Activated CD8-positive, alpha-beta memory T cell treated with anti-CD3 and anti-CD28 coated beads, Interleukin-2, amount 10 ng/mL, durations not matched to agents 7 days and 5 days (primary cell): ENCODE measurements around the gene PCGF1. TPM values are rescaled to one million over a fixed set of nuclear protein-coding genes. Genes with fewer than 3 reads are reported as not detected.

ENCODE experiments used
- ATAC-seq: fragments of 150-1000 bp; cut with Tn5 transposase; one replicate; pipeline ENCODE4 v1.10.0; 2021; ENCODE audit warnings: moderate library complexity
- CTCF ChIA-PET: fragments of 350-600 bp; sonication (Branson Sonifier 250); formaldehyde crosslinking; loops from one replicate; lab custom pipeline; 2021; ENCODE audit warnings: antibody characterized with exemption; lab: Charles Lee
- DNase-seq: peaks from one replicate; pipeline ENCODE4 v3.0.0-alpha.2; 2020
- H3K27ac Mint-ChIP-seq: one replicate; pipeline ENCODE4 v1.8.0; 2021; ENCODE audit warnings: mild to moderate bottlenecking, mixed read lengths
- H3K27me3 Mint-ChIP-seq: one replicate; pipeline ENCODE4 v1.8.0; 2021; ENCODE audit warnings: mixed read lengths
- H3K36me3 Mint-ChIP-seq: one replicate; pipeline ENCODE4 v1.8.0; 2021; ENCODE audit warnings: mild to moderate bottlenecking, mixed read lengths
- H3K4me1 Mint-ChIP-seq: one replicate; pipeline ENCODE4 v1.8.0; 2021; ENCODE audit warnings: mixed read lengths
- H3K4me3 Mint-ChIP-seq: one replicate; pipeline ENCODE4 v1.8.0; 2021; ENCODE audit warnings: mild to moderate bottlenecking, moderate library complexity, mixed read lengths
- H3K9me3 Mint-ChIP-seq: one replicate; pipeline ENCODE4 v1.8.0; 2022; ENCODE audit warnings: low read depth, mixed read lengths
- total RNA-seq, 2 experiments: library from RNA; stranded (reverse); gene quantifications; one replicate each; pipeline ENCODE4 v1.2.3, GENCODE V29; 2021

Gene PCGF1
- total RNA-seq, 2 experiments from 2014 or later = 15.5 to 34.0 TPM

DNA sequence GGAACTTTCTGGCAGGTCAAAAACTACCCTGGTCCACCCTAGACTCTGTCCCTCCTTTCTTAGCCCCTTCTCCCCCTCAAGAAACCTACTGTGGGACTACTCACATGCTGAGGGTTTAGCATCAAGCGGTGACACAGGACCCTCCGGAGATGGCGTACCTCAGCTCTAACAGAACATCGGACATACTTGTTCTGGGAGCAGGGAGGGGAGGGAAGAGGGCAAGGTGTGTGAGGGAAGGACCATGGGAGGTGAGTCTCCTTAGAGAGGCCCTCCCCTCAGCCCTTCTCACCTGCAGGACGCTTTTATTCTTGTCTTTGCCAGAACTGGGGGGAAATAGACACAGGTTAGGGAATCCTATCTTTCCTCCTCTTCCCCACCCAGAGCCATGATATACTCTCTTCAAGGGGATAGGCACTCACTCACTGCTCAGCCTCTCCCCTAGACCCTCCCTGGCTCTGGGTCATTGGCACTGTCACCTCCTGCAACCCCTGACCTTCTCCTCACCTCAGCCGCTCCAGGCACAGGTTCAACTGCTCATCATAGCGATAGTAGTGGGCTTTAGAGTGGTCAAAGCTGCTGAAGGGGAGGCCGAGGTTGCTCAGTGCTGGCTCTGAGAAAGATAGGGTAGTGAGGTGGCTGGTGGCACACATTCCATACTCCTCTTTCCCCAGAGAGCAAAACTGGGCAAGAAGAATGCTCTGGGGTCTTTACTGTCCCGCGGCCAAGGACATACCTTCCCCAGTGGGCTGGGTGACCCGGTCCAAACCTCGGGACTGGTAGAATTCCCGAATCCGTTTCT is 1.8 kb downstream of the PCGF1 start:
- H3K9me3 Mint-ChIP-seq = no peaks in the 10 kb centered on the region
- H3K27me3 Mint-ChIP-seq = peaks cover 24% of the 10 kb centered on the region

DNA sequence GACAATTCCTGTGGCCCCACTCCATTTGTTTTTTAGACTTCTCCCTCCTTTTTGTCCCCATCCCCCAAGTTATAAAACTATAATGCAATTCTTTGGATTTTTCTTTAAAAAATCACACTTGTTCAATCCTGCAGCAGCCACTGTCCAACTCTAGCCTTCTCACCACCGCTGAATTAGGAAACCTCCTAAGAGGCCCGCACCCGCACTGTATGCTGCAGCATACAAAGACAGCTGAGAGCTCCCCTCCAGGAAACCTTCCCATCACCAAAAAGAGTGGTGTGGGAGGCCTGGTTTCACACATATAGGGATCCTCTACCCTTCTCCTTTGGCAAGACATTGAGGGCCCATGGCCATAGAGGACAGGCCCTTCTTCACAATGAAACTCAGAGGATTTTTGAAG is 2.9 kb downstream of the PCGF1 start:
- Mint-ChIP-seq H3K4me1 (peaks cover 52% of the 10 kb centered on the region), H3K27me3 (peaks cover 32% of the 10 kb centered on the region), H3K27ac (no peak overlapping the region), H3K4me3 (no peak overlapping the region), H3K9me3 (no peaks in the 10 kb centered on the region), H3K36me3 (peaks cover 10% of the 10 kb centered on the region)
- CTCF ChIA-PET = interaction anchor here (1.3 to 6.9 kb wide), 4 partner anchors 9 to 83 kb away, joined by 3 to 39 read pairs (median 22); partner anchors contain the start of genes AUP1, CCDC142, HTRA2 and TLX2
- ATAC-seq = no peak
- DNase-seq = no peak

More for the DNA sequence above, 1.8 kb downstream of the PCGF1 start:
- DNase-seq = no peak
- Mint-ChIP-seq H3K4me3 (no peak overlapping the region), H3K27ac (no peak overlapping the region), H3K4me1 (peaks cover 55% of the 10 kb centered on the region), H3K36me3 (peaks cover 10% of the 10 kb centered on the region)
- ATAC-seq = no peak
- CTCF ChIA-PET = interaction anchor here (1.3 to 6.9 kb wide), 6 partner anchors 8 to 82 kb away, joined by 3 to 39 read pairs (median 15); partner anchors contain the start of genes AUP1, CCDC142, HTRA2 and TLX2

DNA sequence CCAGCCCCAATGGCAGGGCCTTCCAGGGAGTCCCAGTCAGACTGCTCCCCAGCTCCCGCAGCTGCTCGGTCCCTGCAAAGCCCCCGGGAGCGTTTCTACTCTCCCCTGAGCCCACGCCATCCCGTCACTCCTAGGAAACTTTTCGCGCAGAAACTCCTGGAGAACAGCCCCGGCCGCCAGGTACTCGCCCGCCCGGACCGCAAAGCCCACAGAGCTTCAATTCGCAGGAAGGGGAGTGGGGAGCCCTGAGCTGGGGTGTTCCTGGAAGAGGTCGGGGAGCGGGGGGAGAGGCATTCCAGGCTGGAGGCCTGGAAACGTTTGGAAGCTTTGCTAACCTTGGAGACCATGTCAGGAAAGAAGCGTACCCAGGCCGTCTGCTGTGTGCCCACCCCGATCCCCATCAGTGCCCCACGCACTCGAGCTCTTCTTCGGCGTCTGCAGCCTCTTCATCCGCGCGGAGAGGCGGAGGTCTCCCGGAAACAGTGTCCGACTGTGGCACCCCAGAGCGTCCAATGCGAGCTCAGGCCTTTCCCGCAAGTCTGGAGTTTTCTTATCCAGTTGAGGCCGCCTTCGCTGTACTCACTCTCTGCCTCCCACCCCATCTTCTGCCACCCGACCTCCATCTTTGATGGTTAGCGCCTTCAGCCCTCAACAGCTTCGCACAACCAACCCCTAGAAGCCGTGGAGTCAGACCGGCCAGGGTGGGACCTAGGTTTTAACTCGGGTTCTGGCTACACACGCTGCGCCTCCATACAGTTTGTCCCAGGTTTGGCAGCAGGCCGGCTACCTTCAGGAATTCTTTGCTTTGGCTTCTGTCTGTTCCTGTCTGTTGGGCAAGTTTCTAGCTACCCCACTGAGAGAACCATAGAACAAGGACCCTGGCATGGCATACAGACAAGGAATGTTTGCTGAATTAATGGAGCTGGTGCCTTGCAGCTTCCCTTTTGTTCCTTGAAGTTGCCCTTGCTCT is 3.7 kb downstream of the PCGF1 start:
- ATAC-seq = no peak
- H3K36me3 Mint-ChIP-seq = peaks cover 10% of the 10 kb centered on the region
- no peaks in the 10 kb centered on the region for H3K9me3 Mint-ChIP-seq
- no peak for DNase-seq
- H3K27ac Mint-ChIP-seq = peak overlapping the region; percentile 63
- peaks cover 57% of the 10 kb centered on the region for H3K4me1 Mint-ChIP-seq
- peak overlapping the region; percentile 77 for H3K4me3 Mint-ChIP-seq
- CTCF ChIA-PET = interaction anchor here (0.9 to 6.9 kb wide), 17 partner anchors 10 to 354 kb away, joined by 3 to 39 read pairs (median 4); partner anchors contain the start of genes AUP1, CCDC142, DQX1 and HTRA2
- H3K27me3 Mint-ChIP-seq = peaks cover 37% of the 10 kb centered on the region

DNA sequence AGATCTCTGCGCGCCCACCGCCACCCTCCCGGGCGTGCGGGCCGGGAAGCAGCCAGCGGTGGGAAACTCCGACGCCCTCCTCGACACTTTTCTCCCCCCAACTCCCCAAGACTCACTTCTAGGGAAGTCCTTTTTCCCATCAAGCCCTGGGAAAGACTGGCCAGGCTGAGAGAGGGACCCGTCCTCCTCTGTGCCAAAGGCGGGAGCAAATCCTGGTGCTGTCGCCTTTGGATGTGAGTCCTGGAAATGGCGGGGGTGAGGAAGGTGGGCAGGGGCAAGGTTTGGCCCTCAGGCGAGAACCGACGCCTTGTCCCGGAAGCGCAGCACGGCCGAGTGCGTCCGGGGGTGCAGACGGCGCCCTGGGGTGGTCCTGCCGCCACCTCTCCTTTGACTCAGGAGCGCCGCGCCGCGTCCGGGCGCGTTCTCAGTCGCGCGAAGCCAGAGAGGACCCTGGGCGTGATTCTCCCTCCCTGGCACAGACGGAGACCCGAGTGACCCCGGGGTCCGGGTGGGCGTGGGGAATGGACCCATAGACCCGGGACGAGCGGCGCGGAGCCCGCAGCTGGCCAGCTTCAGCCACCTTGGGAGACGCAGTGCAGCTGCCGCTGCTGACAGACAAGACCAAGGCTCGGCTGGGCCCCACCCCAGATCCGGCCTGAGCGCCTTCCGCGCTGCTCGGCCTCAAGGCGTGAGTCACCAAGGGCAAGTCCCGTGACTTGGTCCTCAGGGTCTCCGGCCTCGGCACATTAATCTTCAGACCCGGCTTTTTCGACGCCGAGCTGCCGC is 4.6 kb downstream of the PCGF1 start:
- Mint-ChIP-seq H3K9me3 (no peaks in the 10 kb centered on the region), H3K4me3 (peak overlapping the region; percentile 77), H3K36me3 (peaks cover 10% of the 10 kb centered on the region), H3K27ac (peak overlapping the region; percentile 63), H3K27me3 (peaks cover 44% of the 10 kb centered on the region), H3K4me1 (peaks cover 56% of the 10 kb centered on the region)
- CTCF ChIA-PET = interaction anchor here (0.9 to 6.9 kb wide), 16 partner anchors 9 to 353 kb away, joined by 3 to 39 read pairs (median 4); partner anchors contain the start of genes AUP1, CCDC142, DQX1 and HTRA2
- ATAC-seq (peak; percentile 40), DNase-seq (peak; percentile 78)

DNA sequence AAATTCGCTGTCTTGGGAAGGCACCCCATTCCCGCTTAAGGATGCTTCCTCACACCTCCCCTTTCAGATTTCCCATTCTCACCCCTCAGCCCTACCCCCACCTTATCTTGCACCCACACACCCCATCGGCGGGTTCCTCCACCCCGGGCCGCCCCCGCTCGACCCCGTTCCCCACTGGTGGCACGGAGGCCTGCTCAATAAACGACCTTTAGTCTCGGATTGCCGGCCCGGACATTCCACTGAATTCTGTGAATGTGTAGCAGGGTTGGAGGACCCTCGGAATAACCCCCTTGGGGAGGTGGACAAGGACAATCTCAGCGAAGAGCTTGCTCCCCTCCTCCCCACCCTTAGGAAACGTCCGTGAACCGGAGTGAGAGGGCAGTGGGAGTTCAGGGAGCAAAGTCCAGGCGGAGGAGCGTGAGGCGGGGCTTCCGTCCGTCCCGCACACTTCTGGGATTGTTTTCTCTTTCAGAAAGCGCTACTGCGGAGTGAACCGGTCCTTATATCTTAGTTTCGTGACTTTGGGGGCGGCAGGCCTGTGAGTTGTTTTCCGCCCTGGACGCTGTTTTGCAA is 5.3 kb downstream of the PCGF1 start:
- peaks cover 59% of the 10 kb centered on the region for H3K4me1 Mint-ChIP-seq
- peak overlapping the region; percentile 77 for H3K4me3 Mint-ChIP-seq
- CTCF ChIA-PET = interaction anchor here (1.6 to 6.9 kb wide), 5 partner anchors 12 to 86 kb away, joined by 3 to 39 read pairs (median 15); partner anchors contain the start of genes AUP1, CCDC142, HTRA2 and TTC31
- H3K36me3 Mint-ChIP-seq = peaks cover 10% of the 10 kb centered on the region
- no peak overlapping the region for H3K27ac Mint-ChIP-seq
- no peak for DNase-seq
- peaks cover 49% of the 10 kb centered on the region for H3K27me3 Mint-ChIP-seq
- ATAC-seq = no peak
- no peaks in the 10 kb centered on the region for H3K9me3 Mint-ChIP-seq

DNA sequence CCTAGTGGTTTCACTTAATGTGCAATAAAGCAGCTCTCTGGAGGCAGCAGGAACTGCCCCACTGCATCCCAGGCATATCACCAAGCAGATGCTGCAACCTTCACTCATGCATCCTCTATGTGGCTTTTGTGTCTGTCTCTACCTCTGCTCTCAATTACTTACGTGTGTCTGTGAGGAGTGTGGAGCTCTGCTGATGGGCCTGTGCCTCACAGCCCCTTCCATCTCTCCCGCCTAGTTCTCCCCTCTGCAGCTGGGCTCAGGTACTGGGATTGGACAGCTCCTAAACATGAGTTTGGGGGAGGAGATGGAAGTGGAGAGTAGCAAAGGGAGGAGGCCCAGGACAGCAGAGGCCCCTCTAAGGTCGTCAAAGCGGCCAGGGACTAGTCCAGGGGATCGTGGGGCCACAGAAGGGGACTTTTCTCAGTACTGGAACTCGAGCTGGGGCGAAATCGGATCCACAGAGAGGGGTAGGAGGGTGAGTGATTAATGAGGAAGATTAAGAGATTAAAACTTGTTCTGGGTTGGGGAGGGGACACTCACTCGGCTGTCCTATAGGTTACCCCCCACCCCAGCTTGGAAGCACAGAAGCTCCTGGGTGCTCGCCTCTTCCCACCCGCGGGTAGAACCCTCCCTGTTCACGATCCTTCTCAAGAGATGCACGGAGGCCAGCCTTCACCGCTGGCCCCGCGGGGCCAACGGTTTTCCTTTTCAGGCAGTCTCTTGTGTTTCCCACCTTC is 6.0 kb downstream of the PCGF1 start:
- Mint-ChIP-seq H3K4me3 (peak overlapping the region; percentile 77), H3K9me3 (no peaks in the 10 kb centered on the region), H3K27me3 (peaks cover 49% of the 10 kb centered on the region), H3K27ac (no peak overlapping the region), H3K36me3 (peaks cover 9% of the 10 kb centered on the region), H3K4me1 (peaks cover 53% of the 10 kb centered on the region)
- CTCF ChIA-PET = interaction anchor here (1.1 to 6.9 kb wide), 7 partner anchors 12 to 86 kb away, joined by 3 to 39 read pairs (median 6); partner anchors contain the start of genes AUP1, C2orf81, CCDC142 and HTRA2
- no peak for DNase-seq
- no peak for ATAC-seq

DNA sequence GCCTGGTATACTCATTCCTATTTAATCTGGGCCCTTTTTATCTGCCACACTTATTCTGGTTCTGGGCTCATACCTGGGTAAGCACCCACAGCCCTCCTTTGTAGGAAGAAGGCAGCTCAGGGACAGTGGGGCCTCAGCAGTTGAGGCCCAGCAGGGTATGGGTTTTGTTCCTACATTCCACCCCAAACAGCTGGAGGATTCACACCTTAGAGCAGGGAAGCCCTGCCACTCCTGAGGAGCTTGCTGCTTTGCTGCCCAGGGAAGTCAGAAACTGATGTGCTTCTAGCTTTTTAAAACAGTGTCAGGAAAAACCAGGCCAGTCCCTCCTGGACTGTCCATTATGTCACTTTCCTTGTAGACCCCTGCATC is 6.9 kb downstream of the PCGF1 start:
- H3K4me3 Mint-ChIP-seq = no peak overlapping the region
- H3K9me3 Mint-ChIP-seq = no peaks in the 10 kb centered on the region
- ATAC-seq = no peak
- no peak overlapping the region for H3K27ac Mint-ChIP-seq
- CTCF ChIA-PET = interaction anchor here (1.0 to 6.9 kb wide), 10 partner anchors 9 to 87 kb away, joined by 3 to 39 read pairs (median 5); partner anchors contain the start of genes AUP1, C2orf81, CCDC142 and HTRA2
- H3K4me1 Mint-ChIP-seq = peaks cover 48% of the 10 kb centered on the region
- DNase-seq = no peak
- peaks cover 8% of the 10 kb centered on the region for H3K36me3 Mint-ChIP-seq
- peaks cover 49% of the 10 kb centered on the region for H3K27me3 Mint-ChIP-seq

DNA sequence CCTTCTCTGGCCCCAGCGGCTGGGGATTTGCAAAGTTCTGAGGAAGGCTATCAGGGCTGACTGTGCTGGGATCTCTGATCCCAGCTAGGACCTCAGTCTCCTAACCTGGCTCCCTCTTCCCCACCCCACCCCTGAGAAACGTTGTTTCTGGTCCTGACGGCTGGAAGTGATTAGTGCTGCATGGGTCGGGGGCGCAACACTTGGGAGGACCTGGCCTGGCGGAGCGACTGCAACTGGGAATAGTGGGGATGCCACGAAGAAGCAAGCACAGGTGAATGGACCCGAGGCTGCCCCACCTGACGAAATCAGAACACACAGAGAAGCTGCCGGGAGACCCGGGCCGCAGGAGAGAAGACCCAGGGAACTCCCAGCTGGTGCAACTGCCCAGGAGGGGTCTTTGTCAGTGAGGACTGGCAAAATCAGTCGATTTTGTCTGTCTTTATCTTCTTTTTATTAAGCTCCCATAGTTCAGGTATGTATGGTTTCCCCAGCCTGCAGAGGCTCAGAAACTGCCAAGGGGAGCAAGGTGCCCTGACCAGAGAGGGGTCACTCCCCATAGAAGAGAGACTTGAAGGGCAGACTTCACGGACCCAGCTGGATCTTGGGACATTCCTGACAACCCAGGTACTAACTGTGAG is 7.4 kb downstream of the PCGF1 start:
- Mint-ChIP-seq H3K36me3 (peaks cover 6% of the 10 kb centered on the region), H3K4me1 (peaks cover 44% of the 10 kb centered on the region), H3K27me3 (peaks cover 49% of the 10 kb centered on the region), H3K4me3 (no peak overlapping the region), H3K27ac (no peak overlapping the region), H3K9me3 (no peaks in the 10 kb centered on the region)
- no peak for DNase-seq
- ATAC-seq = no peak
- CTCF ChIA-PET = interaction anchor here (1.0 to 6.9 kb wide), 10 partner anchors 9 to 250 kb away, joined by 3 to 39 read pairs (median 6); partner anchors contain the start of genes AUP1, C2orf81, CCDC142 and HTRA2

DNA sequence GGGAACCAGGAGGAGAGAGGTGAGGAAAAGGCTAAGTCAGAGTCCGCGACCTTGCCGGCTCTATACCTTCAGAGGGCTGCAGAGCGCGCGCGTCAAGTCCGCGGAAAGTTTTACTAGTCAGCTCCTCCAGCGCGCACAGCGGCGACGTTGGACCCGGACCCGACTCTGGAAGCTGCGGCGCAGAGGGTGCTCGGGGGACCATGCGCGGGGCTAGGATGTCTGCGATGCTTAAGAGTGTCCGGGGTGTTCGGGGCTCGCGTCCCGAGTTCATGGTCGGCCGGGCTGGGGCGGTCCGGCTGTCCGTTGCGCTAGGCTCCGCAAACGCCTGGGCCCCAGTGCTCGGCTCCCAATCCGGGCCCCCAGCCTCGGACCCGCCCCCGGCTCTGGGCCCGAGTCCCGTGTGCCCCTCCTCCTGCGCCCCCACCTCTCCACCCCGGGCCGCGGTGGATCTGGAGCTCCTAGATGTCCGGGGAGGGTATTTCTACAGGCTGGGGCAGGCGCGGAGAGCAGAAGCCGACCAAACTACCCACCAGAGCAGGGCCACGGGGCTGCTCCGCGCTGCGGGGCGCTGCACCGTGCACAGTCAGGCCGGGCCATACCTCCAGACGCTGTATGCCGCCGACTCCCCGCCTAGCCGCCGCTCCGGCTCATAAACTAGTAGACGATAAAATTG is 8.1 kb downstream of the PCGF1 start, which contains the start of gene LBX2:
TSS of gene LBX2 (minus strand) at position 337 of the 673 bp plus-strand sequence. CDS start at position 271, 66 bp downstream.
- peaks cover 39% of the 10 kb centered on the region for H3K4me1 Mint-ChIP-seq
- DNase-seq = peak; percentile 60
- peak within 1 kb of the TSS; percentile 84 for H3K4me3 Mint-ChIP-seq
- peaks cover 2% of the 10 kb centered on the region for H3K36me3 Mint-ChIP-seq
- peak; percentile 16 for ATAC-seq
- H3K27ac Mint-ChIP-seq = peak within 1 kb of the TSS; percentile 80
- no peaks in the 10 kb centered on the region for H3K9me3 Mint-ChIP-seq
- H3K27me3 Mint-ChIP-seq = peaks cover 49% of the 10 kb centered on the region
- CTCF ChIA-PET = interaction anchor here (0.7 to 6.9 kb wide), 12 partner anchors 10 to 250 kb away, joined by 3 to 39 read pairs (median 6); partner anchors contain the start of genes AUP1, CCDC142, HTRA2 and INO80B

DNA sequence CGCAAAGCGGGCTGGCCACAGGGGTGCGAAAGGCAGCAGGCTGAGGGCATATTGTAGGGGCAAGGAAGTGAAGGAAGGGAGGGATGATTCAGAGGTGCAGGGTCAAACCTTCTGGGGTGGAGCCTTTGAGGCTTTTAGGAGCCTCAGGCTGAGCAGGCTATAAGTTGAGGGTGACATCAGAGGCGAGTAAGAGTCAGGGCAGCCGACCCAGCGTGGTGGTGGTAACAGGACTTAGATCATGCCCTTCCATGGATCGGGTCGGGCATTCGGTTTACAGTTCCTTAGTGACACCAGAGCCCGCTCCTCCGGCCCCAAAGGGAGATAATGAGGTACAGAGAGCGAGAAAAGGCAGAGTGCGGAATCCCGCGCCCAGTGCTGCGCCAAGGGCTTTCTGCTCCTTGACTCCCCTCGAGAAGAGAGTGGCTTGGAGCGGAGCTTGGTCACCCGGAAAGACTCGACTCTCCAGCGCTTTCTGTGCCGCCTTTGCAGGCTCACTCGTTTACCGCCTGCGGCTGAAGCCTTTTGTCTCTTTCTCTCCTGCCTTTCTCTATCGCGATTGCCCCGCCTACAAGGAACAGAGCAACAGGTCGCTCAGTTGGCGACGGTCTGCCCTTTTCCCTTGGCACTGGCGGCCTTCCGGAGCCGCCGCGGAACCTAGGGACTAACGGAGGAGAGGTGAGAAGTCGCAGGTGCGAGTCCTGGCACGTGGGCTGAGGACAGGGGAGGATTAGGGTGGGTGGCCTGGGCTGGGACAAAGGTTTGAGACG is 8.8 kb downstream of the PCGF1 start:
- Mint-ChIP-seq H3K4me1 (peaks cover 33% of the 10 kb centered on the region), H3K4me3 (peak overlapping the region; percentile 84), H3K27me3 (peaks cover 49% of the 10 kb centered on the region), H3K9me3 (no peaks in the 10 kb centered on the region), H3K27ac (peak overlapping the region; percentile 80), H3K36me3 (no peaks in the 10 kb centered on the region)
- DNase-seq (peak; percentile 69), ATAC-seq (peak; percentile 63)
- CTCF ChIA-PET = interaction anchor here (0.6 to 6.9 kb wide), 9 partner anchors 11 to 249 kb away, joined by 3 to 39 read pairs (median 5); partner anchors contain the start of genes AUP1, CCDC142, HTRA2 and INO80B
